Mesenteric fat pad (tissue), 1 donor: ENCODE results near the gene GPR89B. TPM values are rescaled to one million over a fixed set of nuclear protein-coding genes. Genes with fewer than 3 reads are reported as not detected.
"Not testable (repeated sequence)": the region's sequence is repeated elsewhere in the genome, so short reads cannot be mapped to it uniquely, and the experiment has no call there.

Experiments
- DNase-seq: peaks from one replicate; pipeline ENCODE4 v3.0.0-alpha.2; 2020; ENCODE audit warnings: low spot score
- total RNA-seq: library from RNA; stranded (reverse); fragmentation: NEBNext Ultra II Directional; extraction: Animal tissue kit (Norgen Biotek cat#: 25700); gene quantifications from one replicate; pipeline ENCODE4 v1.2.1, GENCODE V29; 2021
- donor health status: DM: yes; HTN: yes; CAD: no.

Gene GPR89B
- total RNA-seq, 1 donor from 2014 or later, result 8.4 TPM

- DNase-seq, result not testable (repeated sequence)
Measured at GRCh38 chr1:148027004-148027403, 98.8 kb downstream of the GPR89B start.

- not testable (repeated sequence) for DNase-seq
Measured at GRCh38 chr1:148032247-148032646, 104.0 kb downstream of the GPR89B start.

GRCh38 chr1:148032690-148033089 lies 104.5 kb downstream of the GPR89B start:
- not testable (repeated sequence) for DNase-seq

GRCh38 chr1:148033147-148033546 lies 104.9 kb downstream of the GPR89B start:
- DNase-seq, result not testable (repeated sequence)

- DNase-seq, result not testable (repeated sequence)
Measured at GRCh38 chr1:148037850-148038461, 109.7 kb downstream of the GPR89B start.

GRCh38 chr1:148038462-148039333 lies 110.5 kb downstream of the GPR89B start:
- DNase-seq, result not testable (repeated sequence)

Other genes with a start within 250 kb of the GPR89B start
- gene GJA5, start 167.8 kb upstream of the GPR89B start, total RNA-seq, result 25.7 TPM
- gene GJA8, start 25.6 kb upstream of the GPR89B start, total RNA-seq, result not detected
- 7.6 TPM for gene NBPF11, start 223.9 kb downstream of the GPR89B start, total RNA-seq